HCT116 (cell line): Measurements from ENCODE around the gene PXN. TPM values are rescaled to one million over a fixed set of nuclear protein-coding genes. Genes with fewer than 3 reads are reported as not detected.

Source experiments
- ATAC-seq: fragments of 200-7000 bp; cut with Tn5 transposase; 2 replicates; pipeline ENCODE4 v1.9.1; 2020; ENCODE audit warnings: mild to moderate bottlenecking, moderate library complexity
- BruUV-seq: library from RNA; stranded (reverse); fragments of 400-500 nt; replicated peaks from 2 replicates; lab custom pipeline; 2021; lab: Mats Ljungman, UMichigan
- CTCF ChIA-PET: fragments of 300-600 bp; sonication (Branson Sonifier 250); formaldehyde crosslinking; loops from one replicate; lab custom pipeline; 2021; ENCODE audit warnings: antibody characterized with exemption; lab: Charles Lee
- POLR2A ChIA-PET: fragments of 300-600, 350-600 bp; sonication (Branson Sonifier 250); formaldehyde crosslinking; loops from one replicate; lab custom pipeline; 2021; ENCODE audit warnings: antibody characterized with exemption; lab: Charles Lee
- RAD21 ChIA-PET, 2 experiments: fragments of 300-600 bp; sonication (Branson Sonifier 250); formaldehyde crosslinking; loops; one replicate each; lab custom pipeline; 2023; ENCODE audit warnings: low total read pairs in 2 of 2; ENCODE audit not compliant: uncharacterized antibody in 2 of 2, unreplicated experiment in 2 of 2, low non-redundant PET in 1 of 2; lab: Charles Lee
- DNase-seq: peaks from one replicate; pipeline ENCODE4 v3.0.0-alpha.2; 2010; ENCODE audit warnings: low read depth, low spot score
- H2AFZ ChIP-seq: fragments of 200-600 bp; shearing (Covaris generic), sonication (generic); 2 replicates; pipeline ENCODE4 v1.6.1; 2017; ENCODE audit warnings: low read depth, mixed run types, mixed read lengths, antibody characterized with exemption, low read length; ENCODE audit not compliant: poor library complexity, severe bottlenecking
- H3K27ac ChIP-seq: 2 replicates; pipeline ENCODE4 v1.5.1; 2012; ENCODE audit warnings: low read depth, low read length
- H3K27me3 ChIP-seq: fragments of 200-600 bp; sonication (generic); 2 replicates; pipeline ENCODE4 v1.6.1; 2016; ENCODE audit warnings: mixed run types, low read length, mixed read lengths; ENCODE audit not compliant: insufficient read depth
- H3K36me3 ChIP-seq, 2 experiments: fragments of 200-500 bp in 1 of 2; fragments of 200-600 bp in 1 of 2; sonication (Bioruptor generic) in 1 of 2; sonication (generic) in 1 of 2; 2 replicates each; pipeline versions ENCODE4 v1.5.1 to v1.6.1; 2014 to 2016; ENCODE audit warnings: low read length in 2 of 2, inconsistent platforms in 1 of 2, mixed read lengths in 1 of 2, mixed run types in 1 of 2; ENCODE audit not compliant: insufficient read depth in 2 of 2, control insufficient read depth in 1 of 2
- H3K4me1 ChIP-seq, 2 experiments: fragments of 200-600 bp in 1 of 2; sonication (generic) in 1 of 2; 2 replicates each; pipeline versions ENCODE4 v1.5.1 to v1.6.1; 2012 to 2017; ENCODE audit warnings: low read length in 2 of 2, inconsistent platforms in 1 of 2, mild to moderate bottlenecking in 1 of 2, mixed read lengths in 1 of 2, mixed run types in 1 of 2, moderate library complexity in 1 of 2; ENCODE audit not compliant: insufficient read depth in 2 of 2, control insufficient read depth in 1 of 2
- H3K4me2 ChIP-seq: fragments of 200-600 bp; sonication (generic); 2 replicates; pipeline ENCODE4 v1.6.1; 2017; ENCODE audit warnings: mixed run types, low read length, mixed read lengths
- H3K4me3 ChIP-seq, 2 experiments: fragments of 200-600 bp in 1 of 2; sonication (generic) in 1 of 2; replicated peaks in 1 of 2; 2 replicates each; pipeline ENCODE4 v1.5.1; 2011 to 2016; ENCODE audit warnings: low read length in 2 of 2, control low read depth in 1 of 2, low read depth in 1 of 2, mild to moderate bottlenecking in 1 of 2, mixed read lengths in 1 of 2, mixed run types in 1 of 2
- H3K79me2 ChIP-seq: fragments of 200-600 bp; sonication (generic); 2 replicates; pipeline ENCODE4 v1.6.1; 2017; ENCODE audit warnings: mild to moderate bottlenecking, mixed run types, low read length, moderate library complexity, mixed read lengths; ENCODE audit not compliant: insufficient read depth
- H3K9ac ChIP-seq: fragments of 200-600 bp; sonication (generic); 2 replicates; pipeline ENCODE4 v1.6.1; 2016; ENCODE audit warnings: low read length, mixed read lengths
- H3K9me2 ChIP-seq: fragments of 200-600 bp; sonication (generic), shearing (Covaris generic); 2 replicates; pipeline ENCODE4 v1.6.1; 2017; ENCODE audit warnings: mixed run types, mild to moderate bottlenecking, moderate library complexity; ENCODE audit not compliant: insufficient read depth
- H3K9me3 ChIP-seq, 2 experiments: fragments of 200-500 bp in 1 of 2; fragments of 200-600 bp in 1 of 2; sonication (Bioruptor generic) in 1 of 2; sonication (generic) in 1 of 2; 2 replicates each; pipeline ENCODE4 v1.6.1; 2014 to 2017; ENCODE audit warnings: low read length in 2 of 2, mixed read lengths in 2 of 2, inconsistent platforms in 1 of 2, low read depth in 1 of 2, mild to moderate bottlenecking in 1 of 2, mixed run types in 1 of 2, moderate library complexity in 1 of 2; ENCODE audit not compliant: control insufficient read depth in 1 of 2, insufficient read depth in 1 of 2
- H4K20me1 ChIP-seq: fragments of 200-600 bp; sonication (generic), shearing (Covaris generic); 2 replicates; pipeline ENCODE4 v1.6.1; 2017; ENCODE audit warnings: mixed run types, mild to moderate bottlenecking, moderate library complexity; ENCODE audit not compliant: insufficient read depth
- ATF3 ChIP-seq: IDR thresholded peaks from 2 replicates; pipeline ENCODE4 v1.6.1; 2012
- CEBPB ChIP-seq: IDR thresholded peaks from 2 replicates; pipeline ENCODE4 v1.6.1; 2012; ENCODE audit warnings: low read depth
- ELF1 ChIP-seq: IDR thresholded peaks from 2 replicates; pipeline ENCODE4 v1.6.1; 2012; ENCODE audit warnings: low read depth, borderline replicate concordance
- EZH2 ChIP-seq: fragments of 200-600 bp; sonication (generic); IDR thresholded peaks from 2 replicates; pipeline ENCODE4 v1.6.1; 2017; ENCODE audit warnings: antibody characterized with exemption, mixed run types
- EZH2phosphoT487 ChIP-seq: fragments of 200-600 bp; IDR thresholded peaks from 2 replicates; pipeline ENCODE4 v1.6.1; 2018; ENCODE audit warnings: antibody characterized with exemption, borderline replicate concordance
- JUND ChIP-seq: IDR thresholded peaks from 2 replicates; pipeline ENCODE4 v1.6.1; 2012
- MAX ChIP-seq: IDR thresholded peaks from 2 replicates; pipeline ENCODE4 v1.6.1; 2012
- POLR2A ChIP-seq: IDR thresholded peaks from 2 replicates; pipeline ENCODE4 v1.7.0; 2011; ENCODE audit warnings: borderline replicate concordance; ENCODE audit not compliant: insufficient read depth, insufficient read length; ENCODE audit errors: extremely low read depth
- POLR2AphosphoS5 ChIP-seq: IDR thresholded peaks from 2 replicates; pipeline ENCODE4 v1.6.1; 2011; ENCODE audit warnings: mild to moderate bottlenecking, low read depth, low read length, moderate library complexity
- RAD21 ChIP-seq: IDR thresholded peaks from 2 replicates; pipeline ENCODE4 v1.6.1; 2012; ENCODE audit warnings: low read depth, mild to moderate bottlenecking
- REST ChIP-seq: IDR thresholded peaks from 2 replicates; pipeline ENCODE4 v1.6.1; 2012; ENCODE audit warnings: low read depth
- SIN3A ChIP-seq: IDR thresholded peaks from 2 replicates; pipeline ENCODE4 v1.6.1; 2012; ENCODE audit warnings: low read depth
- SP1 ChIP-seq: IDR thresholded peaks from 2 replicates; pipeline ENCODE4 v1.6.1; 2012; ENCODE audit warnings: low read depth
- SRF ChIP-seq: IDR thresholded peaks from 2 replicates; pipeline ENCODE4 v1.6.1; 2012; ENCODE audit warnings: low read depth
- YY1 ChIP-seq: IDR thresholded peaks from 2 replicates; pipeline ENCODE4 v1.6.1; 2011; ENCODE audit warnings: low read length, low read depth, moderate library complexity, mild to moderate bottlenecking; ENCODE audit not compliant: insufficient replicate concordance; ENCODE audit errors: extremely low read depth
- ZBTB33 ChIP-seq: IDR thresholded peaks from 2 replicates; pipeline ENCODE4 v1.6.1; 2011; ENCODE audit warnings: mild to moderate bottlenecking, low read length, moderate library complexity; ENCODE audit not compliant: insufficient replicate concordance; ENCODE audit errors: extremely low read depth
- ZFX ChIP-seq: fragments of 450-650 bp; IDR thresholded peaks from 2 replicates; pipeline ENCODE4 v1.6.1; 2017
- ZNF274 ChIP-seq: fragments of 200-500 bp; sonication (Bioruptor generic); IDR thresholded peaks from 2 replicates; pipeline ENCODE4 v1.6.1; 2014; ENCODE audit warnings: mild to moderate bottlenecking, low read depth, low read length, inconsistent platforms
- intact Hi-C: fragments of 100-400 bp; cut with micrococcal nuclease; formaldehyde crosslinking; loops from 2 replicates; pipeline ENCODE4 v1.10.0; 2022
- total RNA-seq: library from RNA; stranded (reverse); gene quantifications from one replicate; pipeline ENCODE4 v1.2.1, GENCODE V29; 2021; ENCODE audit not compliant: unreplicated experiment

PXN gene
- total RNA-seq, 1 experiment from 2014 or later = 211 TPM

- peaks cover 14% of the 10 kb centered on the region for H4K20me1 ChIP-seq
- CTCF ChIA-PET = interaction anchor here (1.3 to 3.2 kb wide), 7 partner anchors 20 to 113 kb away, joined by 4 to 31 read pairs (median 9); partner anchors contain the start of genes PXN, RNU4-2 and SIRT4
- peak overlapping the region; percentile 90 for H3K4me2 ChIP-seq
- POLR2A ChIA-PET = interaction anchor here (1.1 to 10.6 kb wide), 18 partner anchors 10 to 269 kb away, joined by 3 to 223 read pairs (median 19); partner anchors contain the start of genes PXN, RAB35, RNU4-1 and RNU4-2
- peaks cover 25 to 45% of the 10 kb centered on the region in 2 experiments for H3K36me3 ChIP-seq
- ATAC-seq = no peak
- H3K4me1 ChIP-seq = peaks cover 21 to 53% of the 10 kb centered on the region in 2 experiments; a peak in 3 of 4 replicates
- peak overlapping the region; percentile 86 for H3K27ac ChIP-seq
- H2AFZ ChIP-seq = no peak overlapping the region
- DNase-seq = no peak
- peak overlapping the region; percentile 59 to 99 for H3K4me3 ChIP-seq
- intact Hi-C loops = loop anchor here (2.0 kb wide), 1 partner anchor 66 kb away; no protein-coding TSS in a partner anchor
- H3K9ac ChIP-seq = peak overlapping the region; percentile 100
- no peak for TF ChIP-seq EZH2
- no peak for TF ChIP-seq CEBPB
- no peak for TF ChIP-seq MAX
- no peak for TF ChIP-seq RAD21
- no peak for TF ChIP-seq ELF1
- TF ChIP-seq SRF = no peak
- no peak for TF ChIP-seq POLR2AphosphoS5
- TF ChIP-seq EZH2phosphoT487 = no peak
- no peak for TF ChIP-seq ZBTB33
- no peak for TF ChIP-seq SIN3A
- no peak for TF ChIP-seq ZFX
- no peak for TF ChIP-seq REST
- no peak for TF ChIP-seq JUND
- TF ChIP-seq YY1 = no peak
- TF ChIP-seq ZNF274 = no peak
- no peak for TF ChIP-seq POLR2A
- no peak for TF ChIP-seq ATF3
- no peak for TF ChIP-seq SP1
- no peaks in the 10 kb centered on the region for H3K9me3 ChIP-seq
- BruUV-seq = TSS peak; percentile 52
- H3K9me2 ChIP-seq = no peaks in the 10 kb centered on the region
- H3K79me2 ChIP-seq = peaks cover 49% of the 10 kb centered on the region
- RAD21 ChIA-PET = interaction anchor here in 1 of 2 experiments (1.5 kb wide), 1 partner anchor 28 kb away, joined by 4 read pairs; no protein-coding TSS in a partner anchor
- no peaks in the 10 kb centered on the region for H3K27me3 ChIP-seq
Observed at GRCh38 chr12:120200364-120200800, 65.1 kb downstream of the PXN start.
